Measurements from ENCODE around the gene XG.
"Not testable (repeated sequence)": the region's sequence is repeated elsewhere in the genome, so short reads cannot be mapped to it uniquely, and the experiment has no call there.

XG gene

DNA sequence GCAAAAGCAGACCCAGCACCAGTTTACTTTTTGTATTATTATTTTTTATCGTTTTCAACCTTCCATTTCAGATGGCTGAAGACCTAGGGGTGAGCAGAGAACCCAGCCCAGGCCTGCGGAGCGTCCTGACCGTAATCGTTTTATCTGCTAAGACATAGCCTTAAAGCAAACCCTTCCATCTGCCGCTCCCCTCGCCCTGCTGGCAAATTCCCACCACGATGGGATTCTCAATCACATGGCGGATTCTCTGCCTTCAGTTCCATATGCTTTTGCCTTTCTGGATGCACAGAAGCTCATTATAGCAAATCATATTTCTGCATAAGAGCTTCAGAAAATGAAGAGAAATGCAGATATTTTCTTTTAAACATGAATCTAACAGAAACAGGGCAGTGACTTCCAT is 18.6 kb upstream of the XG start:
- no peak for DNase-seq (ENCODE audit: low read depth in 2 of 2)

DNA sequence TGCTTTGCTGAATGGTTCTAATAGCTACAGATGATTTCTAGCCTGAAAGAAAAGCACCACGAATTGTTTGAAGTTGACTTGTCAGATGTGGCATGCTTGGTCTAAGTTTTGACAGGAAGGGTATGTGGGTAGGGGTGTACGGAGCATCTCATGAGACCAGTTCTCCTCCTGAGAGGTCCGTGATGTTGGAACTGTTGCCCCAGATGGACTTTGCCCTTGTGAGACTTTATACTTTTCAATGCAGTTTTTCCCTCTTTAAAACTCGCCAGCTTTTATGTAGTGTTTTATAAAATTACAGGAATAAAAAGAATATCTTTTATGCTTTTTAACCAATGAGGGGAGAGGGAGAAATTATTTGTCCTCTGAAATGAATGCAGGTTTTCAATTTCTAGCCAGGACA is 16.6 kb upstream of the XG start:
- no peak for DNase-seq (ENCODE audit: low read depth in 2 of 2)

GRCh38 chrX:2740672-2741071 is 11.2 kb upstream of the XG start:
- DNase-seq (ENCODE audit: low read depth in 2 of 2) = no peak

GRCh38 chrX:2741386-2741785 is 10.5 kb upstream of the XG start:
- no peak for DNase-seq (ENCODE audit: low read depth in 2 of 2)

- not testable (repeated sequence) for DNase-seq (ENCODE audit: low read depth in 2 of 2)
These were observed 5.6 kb upstream of the XG start for GRCh38 chrX:2746250-2746649.

GRCh38 chrX:2748171-2748814 is 3.5 kb upstream of the XG start:
- DNase-seq (ENCODE audit: low read depth in 2 of 2) = no peak

GRCh38 chrX:2748815-2749188 is 3.0 kb upstream of the XG start:
- DNase-seq (ENCODE audit: low read depth in 2 of 2) = no peak

- no peak for DNase-seq (ENCODE audit: low read depth in 2 of 2)
These were observed 549 bp upstream of the XG start for GRCh38 chrX:2751291-2751690.

DNA sequence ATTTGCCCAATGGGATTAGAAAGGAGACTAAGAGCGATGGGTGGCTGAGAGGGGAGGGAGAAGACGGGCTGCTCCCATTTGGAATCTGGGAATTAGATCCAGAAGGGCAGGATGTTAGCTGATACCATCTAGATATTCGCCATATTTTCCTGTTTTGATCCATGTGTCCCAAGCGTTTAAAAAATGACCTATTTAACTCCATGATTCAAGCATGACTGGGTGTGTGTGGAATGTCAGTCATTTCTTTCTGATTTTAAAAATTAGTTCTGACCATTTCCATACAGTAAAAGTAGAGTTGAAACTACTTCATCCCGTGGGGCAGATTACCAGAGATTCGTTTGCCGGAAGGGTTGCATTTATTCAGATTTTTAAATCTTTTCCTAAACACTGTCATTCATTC is 601 bp downstream of the XG start:
- not testable (repeated sequence) for DNase-seq (ENCODE audit: low read depth in 2 of 2)

- not testable (repeated sequence) for DNase-seq (ENCODE audit: low read depth in 2 of 2)
These were observed 3.4 kb downstream of the XG start for GRCh38 chrX:2755163-2755715.

GRCh38 chrX:2756548-2756947 is 4.7 kb downstream of the XG start:
- DNase-seq (ENCODE audit: low read depth in 2 of 2) = no peak

DNA sequence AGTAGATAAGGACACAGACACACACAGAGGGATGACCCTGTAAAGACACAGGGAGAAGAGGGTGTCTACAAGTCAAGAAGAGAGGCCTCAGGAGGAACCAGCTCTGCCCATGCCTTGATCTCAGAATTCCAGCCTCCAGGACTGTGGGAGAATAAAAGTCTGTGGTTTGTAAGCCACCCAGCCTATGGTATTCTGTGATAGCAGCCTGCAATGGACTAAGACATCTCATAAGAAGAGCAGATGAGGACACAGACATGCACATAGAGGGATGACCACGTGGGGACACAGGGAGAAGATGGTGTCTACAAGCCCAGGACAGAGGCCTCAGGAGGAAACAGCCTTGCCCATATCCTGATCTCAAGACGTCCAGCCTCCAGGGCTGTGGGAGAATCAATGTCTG is 9.4 kb downstream of the XG start:
- DNase-seq (ENCODE audit: low read depth in 2 of 2) = no peak

DNA sequence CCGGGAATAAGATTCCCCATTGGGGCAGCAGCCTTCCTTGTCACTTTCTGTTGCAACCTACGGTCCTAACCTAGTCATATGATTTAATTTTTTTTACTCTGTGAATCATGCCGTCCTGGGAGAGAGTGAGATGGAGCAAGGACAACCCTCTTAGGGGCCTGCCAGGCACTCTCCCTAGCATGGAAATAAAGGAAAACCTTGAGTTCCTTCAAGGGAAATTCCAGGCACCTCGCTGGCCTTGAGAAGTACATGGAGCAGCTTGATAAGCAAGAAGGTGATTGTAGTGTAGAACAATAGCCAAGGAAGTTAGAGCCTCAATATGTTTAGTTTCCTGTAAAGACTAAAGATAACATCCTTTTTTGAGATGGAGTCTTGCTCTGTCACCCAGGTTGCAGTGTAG is 10.8 kb downstream of the XG start:
- not testable (repeated sequence) for DNase-seq (ENCODE audit: low read depth in 2 of 2)

DNA sequence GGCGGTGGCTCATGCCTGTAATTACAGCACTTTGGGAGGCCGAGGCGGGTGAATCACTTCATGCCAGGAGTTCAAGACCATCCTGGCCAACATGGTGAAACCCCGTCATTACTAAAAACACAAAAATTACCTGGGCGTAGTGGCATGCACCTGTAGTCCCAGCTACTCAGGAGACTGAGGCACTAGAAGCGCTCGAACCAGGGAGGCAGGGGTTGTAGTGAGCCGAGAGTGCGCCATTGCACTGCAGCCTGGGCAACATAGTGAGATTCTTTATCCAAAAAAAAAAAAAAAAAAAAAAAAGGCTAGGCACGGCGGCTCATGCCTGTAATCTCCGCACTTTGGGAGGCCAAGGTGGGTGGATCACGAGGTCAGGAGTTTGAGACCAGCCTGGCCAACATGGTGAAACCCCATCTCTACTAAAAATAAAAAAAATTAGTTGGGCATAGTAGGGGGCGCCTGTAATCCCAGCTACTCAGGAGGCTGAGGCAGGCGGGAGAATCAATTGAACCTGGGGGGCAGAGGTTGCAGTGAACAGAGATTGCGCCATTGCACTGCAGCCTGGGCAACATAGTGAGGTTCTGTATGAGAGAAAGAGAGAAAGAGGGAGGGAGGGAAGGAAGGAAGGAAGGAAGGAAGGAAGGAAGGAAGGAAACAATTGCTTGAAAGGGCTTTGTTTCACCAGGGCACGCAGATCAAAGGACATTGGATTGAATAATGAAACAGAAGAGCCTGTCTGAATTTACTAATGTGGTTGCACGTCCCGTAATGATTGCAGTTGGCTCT is 13.1 kb downstream of the XG start:
- not testable (repeated sequence) for DNase-seq (ENCODE audit: low read depth in 2 of 2)

DNA sequence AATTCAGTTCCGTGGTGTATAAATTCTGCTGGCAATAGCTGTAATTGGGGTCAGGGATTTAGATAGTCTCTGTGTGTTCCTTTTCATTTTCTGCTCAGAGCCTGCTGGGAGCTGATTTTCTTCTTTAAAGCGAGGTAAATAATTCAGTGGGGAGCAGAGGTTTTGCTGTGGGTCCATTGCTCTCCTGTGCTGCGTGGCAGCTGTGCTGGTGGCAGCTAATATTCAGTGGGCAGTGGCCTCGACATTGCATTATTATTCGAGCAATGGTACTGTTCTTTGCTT is 13.7 kb downstream of the XG start:
- no peak for DNase-seq (ENCODE audit: low read depth in 2 of 2)

DNA sequence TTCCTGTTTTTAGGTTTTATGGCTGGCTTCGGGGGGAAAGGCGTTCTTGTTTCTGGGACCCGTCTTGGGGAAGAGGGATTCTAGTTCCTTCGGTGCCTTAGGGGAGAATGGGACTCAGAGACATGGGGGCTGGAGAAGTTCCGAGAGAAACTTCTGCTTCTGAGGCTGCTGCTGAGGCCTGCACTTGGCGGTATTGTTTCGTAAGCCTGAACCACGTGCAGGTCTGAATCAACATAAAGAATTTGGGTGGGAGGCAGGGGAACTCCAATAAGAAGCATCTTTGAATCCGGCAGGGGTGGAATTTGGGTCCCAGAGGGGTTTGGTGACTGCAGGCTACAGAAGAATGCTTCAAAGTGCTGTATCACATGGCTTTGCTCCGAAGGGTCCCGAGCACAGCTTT is 15.1 kb downstream of the XG start:
- no peak for DNase-seq (ENCODE audit: low read depth in 2 of 2)

DNA sequence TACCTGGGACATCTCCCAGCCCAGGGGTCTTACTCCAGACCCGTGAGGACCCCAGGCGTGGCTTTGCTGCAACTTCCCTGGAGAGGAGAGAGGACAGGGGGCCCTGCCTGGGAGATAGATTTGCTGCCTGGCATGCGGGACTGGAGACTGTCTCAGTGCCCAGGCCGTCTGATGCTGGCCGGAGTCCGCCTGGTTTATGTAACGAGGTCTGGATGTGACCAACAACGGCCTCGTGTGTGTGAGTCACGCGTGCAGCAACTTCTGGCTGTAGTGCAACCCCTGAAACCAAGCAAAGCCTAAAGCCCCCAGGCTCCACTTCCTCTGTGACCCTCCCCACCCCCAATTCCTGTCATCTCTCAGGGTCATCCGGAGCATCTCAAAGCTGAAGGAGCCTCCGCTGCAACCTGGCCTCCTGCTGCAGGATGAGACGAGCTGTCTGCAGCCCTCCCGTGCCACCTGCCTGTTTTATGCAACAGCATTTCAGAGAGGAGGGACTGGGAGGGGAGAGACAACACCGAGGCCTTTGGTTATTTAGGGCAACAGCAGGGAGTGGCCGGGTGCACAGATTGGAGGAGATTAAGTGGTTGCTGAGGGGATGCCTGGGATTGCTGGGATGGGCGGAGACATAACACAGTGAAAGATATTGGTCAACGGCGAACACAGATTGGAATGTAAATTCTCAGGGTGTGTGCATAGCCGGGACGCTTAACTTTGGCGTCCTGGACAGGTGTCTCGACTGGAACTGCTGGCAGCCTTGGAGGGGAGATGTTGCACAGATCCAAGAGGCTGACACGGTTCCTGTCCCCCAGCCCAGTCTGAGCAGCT is 16.0 kb downstream of the XG start:
- no peak for DNase-seq (ENCODE audit: low read depth in 2 of 2)

GRCh38 chrX:2769615-2770014 is 17.8 kb downstream of the XG start:
- no peak for DNase-seq (ENCODE audit: low read depth in 2 of 2)

- not testable (repeated sequence) for DNase-seq (ENCODE audit: low read depth in 2 of 2)
These were observed 21.6 kb downstream of the XG start for GRCh38 chrX:2773166-2774055.

DNA sequence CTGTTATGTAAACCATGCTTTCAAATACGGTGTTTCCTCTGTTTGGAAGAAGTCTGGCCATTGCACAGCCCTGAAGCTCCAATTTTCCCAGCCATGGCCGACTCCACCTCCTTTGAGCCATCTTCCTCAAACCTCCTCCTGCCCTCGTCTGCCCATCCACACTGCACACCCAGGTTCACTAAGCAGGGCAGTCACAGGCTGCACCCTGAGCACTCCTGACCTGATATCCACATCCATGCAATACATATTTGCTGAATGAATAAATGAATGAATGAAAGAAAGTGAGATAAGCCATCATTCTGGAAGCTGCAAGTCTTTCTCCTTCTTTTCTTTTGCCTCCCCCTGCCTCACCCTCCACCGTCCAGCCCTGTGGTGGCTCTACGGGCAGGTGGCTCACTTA is 22.2 kb downstream of the XG start:
- no peak for DNase-seq (ENCODE audit: low read depth in 2 of 2)

DNA sequence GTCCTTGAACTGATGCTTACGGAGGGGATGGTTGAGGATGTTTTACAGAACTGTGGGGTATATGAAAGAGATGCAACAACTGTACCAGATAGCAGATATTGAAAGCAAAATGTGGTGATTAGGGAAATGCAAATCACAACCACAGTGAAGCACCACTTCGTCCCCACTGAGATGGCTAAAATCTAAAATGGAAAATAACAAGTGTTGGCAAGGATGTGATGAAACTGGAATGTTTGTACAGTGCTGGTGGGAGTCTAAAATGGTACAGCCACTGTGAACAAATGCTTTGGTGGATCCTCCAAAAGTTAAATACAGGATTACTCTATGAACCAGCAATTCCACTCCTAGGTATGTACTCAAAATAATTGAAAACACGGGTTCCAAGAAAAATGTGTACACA is 22.9 kb downstream of the XG start:
- no peak for DNase-seq (ENCODE audit: low read depth in 2 of 2)

Measured in stimulated activated CD8-positive, alpha-beta memory T cell treated with anti-CD3 and anti-CD28 coated beads, Interleukin-2, amount 100 ng/mL, for 1 hour (primary cell).